SH-SY5Y (cell line): ENCODE data around the gene CREBBP.

Experiments
- GATA2 ChIP-seq: IDR thresholded peaks from 2 replicates; pipeline ENCODE4 v1.6.1; 2011; ENCODE audit warnings: mild to moderate bottlenecking, low read depth, low read length
- GATA3 ChIP-seq: IDR thresholded peaks from 2 replicates; pipeline ENCODE4 v1.6.1; 2011; ENCODE audit warnings: low read depth, mild to moderate bottlenecking, low read length, moderate library complexity

DNA sequence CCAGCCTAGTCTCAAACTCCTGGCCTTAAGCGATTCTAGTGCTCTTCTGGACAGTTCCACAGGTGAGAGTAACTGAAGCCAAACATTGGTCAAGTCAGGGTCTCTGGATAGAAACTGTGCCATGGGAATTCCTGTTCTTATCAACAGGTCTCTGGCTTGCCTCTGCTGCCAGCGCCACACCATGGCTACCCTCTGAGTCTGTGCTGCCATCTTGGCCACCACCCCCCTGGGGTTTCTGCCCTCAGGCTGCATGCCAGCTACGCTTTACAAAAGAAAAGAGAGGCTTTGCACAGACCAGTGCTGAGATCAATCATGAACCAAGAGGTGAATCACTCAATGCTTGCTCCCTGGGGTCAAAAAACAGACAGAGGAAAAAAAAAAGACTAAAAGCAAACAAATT lies 24.4 kb upstream of the CREBBP start:
- TF ChIP-seq GATA2 (no peak), GATA3 (no peak)
